SK-N-SH treated with all-trans-retinoic acid at 6 μM for 48 hours (cell line): ENCODE data around the gene BCAT1.

ENCODE experiments used
- ARNTL ChIP-seq: fragments of 450-650 bp; formaldehyde crosslinking; IDR thresholded peaks from 2 replicates; pipeline ENCODE4 v1.5.0; 2020; ENCODE audit warnings: low read depth, mild to moderate bottlenecking, moderate library complexity, borderline replicate concordance
- GLIS3 ChIP-seq: fragments of 250-450 bp; sonication (Bioruptor Pico); IDR thresholded peaks from 2 replicates; pipeline ENCODE4 v1.5.0; 2020; ENCODE audit warnings: mild to moderate bottlenecking, moderate library complexity
- ISL1 ChIP-seq: fragments of 250-450 bp; sonication (Bioruptor Pico); IDR thresholded peaks from 2 replicates; pipeline ENCODE4 v2.1.2; 2022; ENCODE audit warnings: mild to moderate bottlenecking, moderate library complexity
- OSR1 ChIP-seq: fragments of 250-450 bp; sonication (Bioruptor Pico); IDR thresholded peaks from 2 replicates; pipeline ENCODE4 v1.8.0; 2022; ENCODE audit warnings: moderate library complexity, mild to moderate bottlenecking, inconsistent platforms
- RARB ChIP-seq: fragments of 250-450 bp; sonication (Bioruptor Pico); IDR thresholded peaks from 2 replicates; pipeline ENCODE4 v1.8.0; 2021; ENCODE audit warnings: mild to moderate bottlenecking, moderate library complexity
- TCF4 ChIP-seq: fragments of 250-450 bp; sonication (Bioruptor Pico); IDR thresholded peaks from 2 replicates; pipeline ENCODE4 v1.8.0; 2021; ENCODE audit warnings: mild to moderate bottlenecking, moderate library complexity, borderline replicate concordance
- TOX ChIP-seq: fragments of 250-450 bp; sonication (Bioruptor Pico); IDR thresholded peaks from 2 replicates; pipeline ENCODE4 v1.8.0; 2021; ENCODE audit warnings: mild to moderate bottlenecking, moderate library complexity, borderline replicate concordance
- ZC3H10 ChIP-seq: fragments of 250-450 bp; sonication (Bioruptor Pico); IDR thresholded peaks from 2 replicates; pipeline ENCODE4 v1.5.1; 2021; ENCODE audit warnings: mild to moderate bottlenecking, moderate library complexity
- ZFP3 ChIP-seq: fragments of 250-450 bp; sonication (Bioruptor Pico); IDR thresholded peaks from 2 replicates; pipeline ENCODE4 v1.5.0; 2020; ENCODE audit warnings: mild to moderate bottlenecking, moderate library complexity
- ZFP30 ChIP-seq: fragments of 450-650 bp; formaldehyde crosslinking; IDR thresholded peaks from 2 replicates; pipeline ENCODE4 v1.5.0; 2022; ENCODE audit warnings: mild to moderate bottlenecking, moderate library complexity
- ZNF70 ChIP-seq: fragments of 450-650 bp; formaldehyde crosslinking; IDR thresholded peaks from 2 replicates; pipeline ENCODE4 v1.5.0; 2020; ENCODE audit warnings: mild to moderate bottlenecking, moderate library complexity
- TF ChIP-seq, protein P1 (sequence below): fragments of 250-450 bp; sonication (Bioruptor Pico); IDR thresholded peaks from 2 replicates; pipeline ENCODE4 v1.8.0; 2020; ENCODE audit warnings: mild to moderate bottlenecking, moderate library complexity, borderline replicate concordance
- TF ChIP-seq, protein P2 (sequence below): fragments of 250-450 bp; sonication (Bioruptor Pico); IDR thresholded peaks from 2 replicates; pipeline ENCODE4 v1.5.0; 2020; ENCODE audit warnings: mild to moderate bottlenecking, moderate library complexity
- TF ChIP-seq, protein P3 (sequence below): fragments of 250-450 bp; sonication (Bioruptor Pico); IDR thresholded peaks from 2 replicates; pipeline ENCODE4 v1.5.1; 2020; ENCODE audit warnings: low read depth, mild to moderate bottlenecking, moderate library complexity

DNA sequence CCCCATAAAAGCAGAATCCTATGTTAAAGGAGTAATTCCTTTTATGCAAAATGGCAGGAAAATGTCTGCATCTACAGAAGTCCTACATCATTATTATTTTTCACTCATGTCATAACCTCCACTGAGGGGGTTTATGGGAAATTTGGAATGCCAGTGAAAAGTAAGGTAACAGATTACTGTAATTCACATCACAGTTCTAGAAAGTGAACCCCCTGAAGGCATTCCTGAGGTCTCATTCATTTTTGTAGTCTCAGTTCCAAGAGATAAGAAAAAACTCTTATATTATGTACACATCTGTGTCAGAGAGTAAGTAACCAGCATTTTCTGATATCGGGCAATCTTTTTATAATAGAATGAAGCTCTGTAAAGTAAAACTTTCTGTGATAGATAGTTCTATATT lies 28.8 kb upstream of the BCAT1 start:
- TF ChIP-seq RARB (CRISPR knock-in tag) = no peak
- TF ChIP-seq, protein P1, sequence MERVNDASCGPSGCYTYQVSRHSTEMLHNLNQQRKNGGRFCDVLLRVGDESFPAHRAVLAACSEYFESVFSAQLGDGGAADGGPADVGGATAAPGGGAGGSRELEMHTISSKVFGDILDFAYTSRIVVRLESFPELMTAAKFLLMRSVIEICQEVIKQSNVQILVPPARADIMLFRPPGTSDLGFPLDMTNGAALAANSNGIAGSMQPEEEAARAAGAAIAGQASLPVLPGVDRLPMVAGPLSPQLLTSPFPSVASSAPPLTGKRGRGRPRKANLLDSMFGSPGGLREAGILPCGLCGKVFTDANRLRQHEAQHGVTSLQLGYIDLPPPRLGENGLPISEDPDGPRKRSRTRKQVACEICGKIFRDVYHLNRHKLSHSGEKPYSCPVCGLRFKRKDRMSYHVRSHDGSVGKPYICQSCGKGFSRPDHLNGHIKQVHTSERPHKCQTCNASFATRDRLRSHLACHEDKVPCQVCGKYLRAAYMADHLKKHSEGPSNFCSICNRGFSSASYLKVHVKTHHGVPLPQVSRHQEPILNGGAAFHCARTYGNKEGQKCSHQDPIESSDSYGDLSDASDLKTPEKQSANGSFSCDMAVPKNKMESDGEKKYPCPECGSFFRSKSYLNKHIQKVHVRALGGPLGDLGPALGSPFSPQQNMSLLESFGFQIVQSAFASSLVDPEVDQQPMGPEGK = no peak
- no peak for TF ChIP-seq ARNTL
- no peak for TF ChIP-seq TCF4 (CRISPR knock-in tag)
- TF ChIP-seq ISL1 (CRISPR knock-in tag) = no peak
- TF ChIP-seq, protein P2, sequence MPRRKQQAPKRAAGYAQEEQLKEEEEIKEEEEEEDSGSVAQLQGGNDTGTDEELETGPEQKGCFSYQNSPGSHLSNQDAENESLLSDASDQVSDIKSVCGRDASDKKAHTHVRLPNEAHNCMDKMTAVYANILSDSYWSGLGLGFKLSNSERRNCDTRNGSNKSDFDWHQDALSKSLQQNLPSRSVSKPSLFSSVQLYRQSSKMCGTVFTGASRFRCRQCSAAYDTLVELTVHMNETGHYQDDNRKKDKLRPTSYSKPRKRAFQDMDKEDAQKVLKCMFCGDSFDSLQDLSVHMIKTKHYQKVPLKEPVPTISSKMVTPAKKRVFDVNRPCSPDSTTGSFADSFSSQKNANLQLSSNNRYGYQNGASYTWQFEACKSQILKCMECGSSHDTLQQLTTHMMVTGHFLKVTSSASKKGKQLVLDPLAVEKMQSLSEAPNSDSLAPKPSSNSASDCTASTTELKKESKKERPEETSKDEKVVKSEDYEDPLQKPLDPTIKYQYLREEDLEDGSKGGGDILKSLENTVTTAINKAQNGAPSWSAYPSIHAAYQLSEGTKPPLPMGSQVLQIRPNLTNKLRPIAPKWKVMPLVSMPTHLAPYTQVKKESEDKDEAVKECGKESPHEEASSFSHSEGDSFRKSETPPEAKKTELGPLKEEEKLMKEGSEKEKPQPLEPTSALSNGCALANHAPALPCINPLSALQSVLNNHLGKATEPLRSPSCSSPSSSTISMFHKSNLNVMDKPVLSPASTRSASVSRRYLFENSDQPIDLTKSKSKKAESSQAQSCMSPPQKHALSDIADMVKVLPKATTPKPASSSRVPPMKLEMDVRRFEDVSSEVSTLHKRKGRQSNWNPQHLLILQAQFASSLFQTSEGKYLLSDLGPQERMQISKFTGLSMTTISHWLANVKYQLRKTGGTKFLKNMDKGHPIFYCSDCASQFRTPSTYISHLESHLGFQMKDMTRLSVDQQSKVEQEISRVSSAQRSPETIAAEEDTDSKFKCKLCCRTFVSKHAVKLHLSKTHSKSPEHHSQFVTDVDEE (CRISPR knock-in tag) = no peak
- no peak for TF ChIP-seq ZFP30
- TF ChIP-seq ZC3H10 (CRISPR knock-in tag) = no peak
- no peak for TF ChIP-seq ZNF70
- no peak for TF ChIP-seq OSR1
- TF ChIP-seq ZFP3 (CRISPR knock-in tag) = no peak
- no peak for TF ChIP-seq TOX (CRISPR knock-in tag)
- TF ChIP-seq, protein P3, sequence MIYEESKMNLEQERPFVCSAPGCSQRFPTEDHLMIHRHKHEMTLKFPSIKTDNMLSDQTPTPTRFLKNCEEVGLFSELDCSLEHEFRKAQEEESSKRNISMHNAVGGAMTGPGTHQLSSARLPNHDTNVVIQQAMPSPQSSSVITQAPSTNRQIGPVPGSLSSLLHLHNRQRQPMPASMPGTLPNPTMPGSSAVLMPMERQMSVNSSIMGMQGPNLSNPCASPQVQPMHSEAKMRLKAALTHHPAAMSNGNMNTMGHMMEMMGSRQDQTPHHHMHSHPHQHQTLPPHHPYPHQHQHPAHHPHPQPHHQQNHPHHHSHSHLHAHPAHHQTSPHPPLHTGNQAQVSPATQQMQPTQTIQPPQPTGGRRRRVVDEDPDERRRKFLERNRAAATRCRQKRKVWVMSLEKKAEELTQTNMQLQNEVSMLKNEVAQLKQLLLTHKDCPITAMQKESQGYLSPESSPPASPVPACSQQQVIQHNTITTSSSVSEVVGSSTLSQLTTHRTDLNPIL = no peak
- TF ChIP-seq GLIS3 = no peak
